HG03342 (cell line): Measurements from ENCODE around the gene AUTS2.
"Not testable (repeated sequence)": the region's sequence is repeated elsewhere in the genome, so short reads cannot be mapped to it uniquely, and the experiment has no call there.

Experiments
- ATAC-seq: cut with Tn5 transposase; IDR thresholded peaks from one replicate; pipeline ENCODE4 v1.9.1; 2021; ENCODE audit warnings: mild to moderate bottlenecking, moderate library complexity; ENCODE audit not compliant: unreplicated experiment

The AUTS2 gene

DNA sequence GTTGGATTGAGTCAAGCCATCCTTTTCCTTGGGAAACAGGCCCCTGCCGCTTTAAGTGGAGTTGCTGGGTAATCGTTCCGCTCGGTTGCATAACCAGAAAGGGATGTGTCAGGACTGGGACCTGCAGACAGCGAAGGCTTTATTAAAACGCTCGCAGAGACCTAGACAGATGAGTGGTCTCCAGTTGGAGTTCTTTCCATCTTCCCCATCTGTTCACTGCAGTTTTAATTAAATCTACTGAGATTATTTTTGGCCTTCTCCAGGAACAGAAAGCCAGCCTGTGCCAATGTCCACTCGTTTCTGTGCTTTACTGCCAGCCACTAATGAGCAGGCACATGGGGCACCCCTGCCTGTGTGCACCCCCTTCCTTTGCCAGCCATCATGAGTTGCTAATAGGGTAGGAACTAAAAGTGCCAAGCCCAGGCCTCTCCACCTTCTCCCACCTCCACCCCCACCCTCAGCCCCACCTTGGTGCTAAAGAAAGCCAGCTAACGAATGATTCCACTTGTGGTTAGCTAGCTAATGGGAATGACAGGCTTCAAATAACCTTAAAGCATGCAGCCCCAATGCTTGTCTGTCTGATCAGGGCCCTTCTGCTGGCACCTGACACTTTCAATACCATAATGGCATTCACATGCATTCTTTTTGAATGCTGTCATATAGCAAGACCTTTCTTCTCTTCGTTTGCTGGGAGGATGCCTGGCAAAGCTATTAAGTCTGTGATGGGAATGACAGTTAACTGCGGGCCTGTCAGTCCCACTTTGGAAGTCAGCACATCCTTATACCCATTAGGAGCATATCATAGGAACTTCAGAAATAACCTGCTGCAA, 976.9 kb downstream of the AUTS2 start:
- ATAC-seq, result no peak

DNA sequence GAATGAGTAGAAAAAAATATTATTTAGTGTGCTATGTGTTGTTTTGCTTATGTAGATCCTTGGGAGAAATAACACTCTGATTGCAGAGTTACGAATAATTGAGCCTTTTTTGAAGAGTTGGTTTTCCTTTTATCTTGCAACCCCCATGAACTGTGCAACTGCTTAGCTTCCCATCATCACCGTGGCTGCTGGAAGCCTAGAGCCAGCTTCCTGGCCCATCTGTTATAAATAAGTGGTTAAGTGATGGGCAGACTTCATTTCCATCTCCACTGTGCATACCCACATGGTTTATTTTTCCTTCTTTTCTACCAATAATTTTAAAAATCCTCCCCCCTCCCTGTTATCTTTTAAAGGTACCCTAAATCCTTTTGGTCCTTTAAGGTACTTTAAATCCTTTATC, 978.8 kb downstream of the AUTS2 start:
- no peak for ATAC-seq

- ATAC-seq, result no peak
Observed at GRCh38 chr7:70578131-70578530, 979.9 kb downstream of the AUTS2 start.

DNA sequence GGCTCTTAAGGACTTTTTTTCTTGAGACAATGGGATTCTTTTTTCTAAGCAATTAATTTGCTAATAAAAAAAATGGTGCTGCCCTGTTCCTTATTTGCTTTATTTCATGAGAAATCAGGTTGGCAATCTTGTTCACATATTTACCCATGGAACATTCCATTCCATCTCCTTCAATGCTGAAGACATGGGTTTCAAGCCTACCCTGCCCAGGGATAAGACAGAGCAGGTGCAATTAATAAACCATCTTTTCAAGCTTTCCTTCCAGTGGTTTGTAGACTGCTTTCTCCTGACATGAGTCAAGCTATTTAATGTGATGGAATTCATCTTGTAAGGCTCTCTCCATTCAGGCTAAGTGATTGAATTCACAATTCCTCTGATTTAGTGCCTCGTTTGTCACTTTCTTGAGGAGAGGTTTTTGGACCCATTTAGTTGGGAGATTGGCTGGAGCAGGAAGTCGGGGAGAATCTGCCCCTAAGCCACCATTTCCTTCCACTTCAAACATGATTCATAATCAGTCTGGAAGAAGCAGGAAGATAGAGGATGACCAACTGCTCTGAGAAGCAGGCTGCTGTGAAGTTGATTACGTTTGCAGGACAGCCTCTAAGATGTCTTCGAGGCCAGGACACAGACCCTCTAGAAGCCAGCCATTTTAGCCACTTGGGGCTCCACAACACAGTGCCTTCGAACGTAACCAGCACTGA, 981.3 kb downstream of the AUTS2 start:
- ATAC-seq, result no peak

GRCh38 chr7:70580161-70580560, 981.9 kb downstream of the AUTS2 start:
- no peak for ATAC-seq

- ATAC-seq, result no peak
Observed at GRCh38 chr7:70582927-70583895, 984.9 kb downstream of the AUTS2 start.

GRCh38 chr7:70583965-70584883, 985.9 kb downstream of the AUTS2 start:
- no peak for ATAC-seq

GRCh38 chr7:70585071-70585470, 986.8 kb downstream of the AUTS2 start:
- no peak for ATAC-seq

DNA sequence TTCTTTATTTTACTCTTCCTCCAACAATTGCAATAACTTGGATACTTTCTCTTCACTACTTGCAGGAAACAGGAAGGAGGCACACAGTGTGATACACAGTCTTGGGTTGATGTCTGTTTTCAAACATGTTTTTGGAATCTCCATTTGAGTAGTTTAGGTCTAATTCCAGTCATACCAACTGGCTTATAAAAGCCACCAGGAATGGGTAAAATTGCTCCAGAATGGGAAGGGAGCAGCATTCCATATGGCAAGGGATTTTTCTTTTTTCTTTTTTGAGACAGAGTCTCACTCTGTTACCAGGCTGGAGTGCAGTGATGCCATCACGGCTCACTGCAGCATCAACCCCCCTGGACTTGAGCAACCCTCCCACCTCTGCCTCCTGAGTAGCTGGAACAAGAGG, 988.5 kb downstream of the AUTS2 start:
- no peak for ATAC-seq

GRCh38 chr7:70587739-70588138, 989.5 kb downstream of the AUTS2 start:
- no peak for ATAC-seq

GRCh38 chr7:70588191-70588921, 990.1 kb downstream of the AUTS2 start:
- ATAC-seq, result no peak

DNA sequence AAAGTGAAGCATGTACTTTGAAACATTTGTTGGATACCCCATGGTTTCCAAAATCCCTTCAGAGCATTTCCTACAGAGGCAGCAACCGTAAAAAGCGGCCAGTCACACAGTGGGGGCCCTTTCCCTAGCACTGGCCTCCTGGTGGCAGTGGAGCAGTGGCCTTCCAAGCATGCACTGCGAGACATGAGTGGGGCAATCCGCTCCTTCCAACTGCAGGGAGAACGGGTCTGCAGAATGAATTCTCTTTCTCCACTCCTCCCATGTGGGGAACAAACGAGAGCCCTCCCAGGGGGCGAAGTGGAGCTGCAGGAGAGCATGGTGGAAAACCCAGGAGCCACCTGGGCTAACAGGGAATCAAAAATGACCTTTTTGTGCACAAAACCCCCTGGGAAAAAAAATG, 990.7 kb downstream of the AUTS2 start:
- ATAC-seq, result no peak

GRCh38 chr7:70589590-70589989, 991.3 kb downstream of the AUTS2 start:
- ATAC-seq, result no peak

DNA sequence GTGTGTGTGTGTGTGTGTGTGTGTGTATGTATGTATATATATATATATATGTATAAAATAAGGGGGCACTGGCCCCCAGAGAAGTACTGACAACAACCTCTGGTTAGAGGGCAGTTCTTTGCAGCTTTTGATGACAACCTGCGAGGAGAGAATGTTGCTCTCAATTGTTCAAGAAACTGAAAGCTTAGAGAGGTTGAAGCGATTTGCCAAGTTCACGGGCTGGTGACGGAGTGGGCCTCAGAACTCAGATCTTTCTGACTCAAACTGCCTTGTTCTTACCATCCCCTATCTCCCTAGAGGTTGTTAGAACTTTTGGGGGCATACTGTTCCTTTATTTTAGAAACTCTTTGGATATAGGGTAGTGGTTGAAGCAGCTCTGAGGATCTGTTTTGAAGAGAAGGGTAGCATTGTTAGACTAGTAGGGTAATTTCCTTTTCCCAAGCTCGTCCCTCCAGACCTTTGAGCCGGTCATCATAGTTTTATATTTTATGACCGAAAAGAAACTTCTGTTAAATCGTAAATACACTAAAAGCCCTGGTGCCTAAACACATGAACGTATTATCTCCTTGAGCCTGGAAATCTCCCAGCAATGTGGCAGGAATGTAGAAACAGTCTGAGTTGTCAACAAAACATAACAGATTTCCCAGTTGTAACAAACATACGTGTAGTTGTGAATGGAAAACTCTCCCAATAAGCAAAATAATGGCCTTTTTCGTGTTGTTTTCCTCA, 992.0 kb downstream of the AUTS2 start:
- no peak for ATAC-seq

DNA sequence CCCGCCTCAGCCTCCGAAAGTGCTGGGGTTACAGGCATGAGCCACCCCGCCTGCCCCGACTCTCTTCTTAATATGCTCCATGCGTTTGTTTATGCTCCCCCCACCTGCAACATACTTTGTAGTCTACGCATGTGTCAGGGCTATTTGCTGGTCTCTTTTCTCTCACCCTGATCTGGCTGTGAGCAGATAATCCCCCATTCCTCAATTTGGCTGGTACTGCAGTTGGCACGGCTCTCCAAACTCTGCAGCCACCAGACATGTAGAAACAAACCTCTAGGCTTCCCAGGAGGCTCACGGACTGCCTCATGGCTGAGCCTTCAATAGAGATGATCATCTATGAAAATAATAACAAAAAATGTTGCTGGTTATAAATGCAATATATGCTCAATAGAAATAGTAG, 993.4 kb downstream of the AUTS2 start:
- ATAC-seq, result no peak

- no peak for ATAC-seq
Observed at GRCh38 chr7:70592171-70592570, 993.9 kb downstream of the AUTS2 start.

DNA sequence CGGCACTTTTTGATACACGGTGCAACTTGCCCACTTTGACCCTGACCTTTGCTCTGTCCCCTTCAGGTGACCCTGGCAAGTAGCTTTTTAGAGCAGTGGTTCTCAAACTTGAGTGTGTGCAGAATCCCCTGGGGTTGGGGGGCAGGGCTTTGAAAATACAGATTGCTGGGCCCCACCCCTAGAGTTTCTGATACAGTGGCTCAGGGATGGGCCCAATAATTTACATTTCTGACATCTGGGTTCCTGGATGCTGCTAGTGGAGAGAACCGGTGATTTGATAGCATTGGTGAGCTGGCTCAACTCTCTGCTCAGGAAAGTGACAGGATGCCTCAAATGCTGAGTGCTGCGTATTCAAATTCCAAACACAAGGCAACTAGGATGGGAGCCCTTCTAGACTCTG, 995.9 kb downstream of the AUTS2 start:
- no peak for ATAC-seq

DNA sequence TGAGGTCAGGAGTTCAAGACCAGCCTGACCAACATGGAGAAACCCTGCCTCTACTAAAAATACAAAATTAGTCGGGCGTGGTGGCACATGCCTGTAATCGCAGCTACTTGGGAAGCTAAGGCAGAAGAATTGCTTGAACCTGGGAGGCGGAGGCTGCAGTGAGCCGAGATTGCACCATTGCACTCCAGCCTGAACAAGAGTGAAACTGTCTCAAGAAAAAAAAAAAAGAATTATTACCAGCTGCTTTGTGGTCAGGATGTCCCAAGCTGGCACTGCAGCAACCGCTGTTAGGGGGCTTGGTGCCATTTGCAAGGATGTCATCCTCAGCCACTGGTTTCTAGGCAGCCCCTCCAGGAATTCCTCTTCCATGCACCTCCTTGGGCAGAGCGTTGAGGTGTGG, 996.6 kb downstream of the AUTS2 start:
- not testable (repeated sequence) for ATAC-seq

DNA sequence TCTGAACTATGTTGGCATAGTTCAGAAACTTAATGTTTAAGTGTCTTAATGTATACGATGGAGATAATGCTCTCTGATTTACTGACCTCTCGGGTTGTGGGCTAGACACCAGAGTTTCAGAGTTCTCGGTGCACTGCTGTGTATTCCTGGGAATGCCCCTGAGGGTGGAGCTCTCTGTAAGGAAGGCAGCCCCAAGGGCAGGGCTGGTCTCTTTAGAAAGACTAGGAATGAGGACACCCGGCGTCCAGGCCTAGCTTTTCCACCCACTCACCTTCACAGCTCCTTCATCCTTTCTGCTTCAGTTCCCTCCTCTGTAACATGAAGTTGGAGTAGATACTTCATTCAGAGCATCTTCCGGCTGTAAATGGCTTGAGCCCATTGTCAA, 997.1 kb downstream of the AUTS2 start:
- no peak for ATAC-seq
